ENCODE results near the gene RIPOR2. TPM values are rescaled to one million over a fixed set of nuclear protein-coding genes. Genes with fewer than 3 reads are reported as not detected.
A peak's percentile ranks its signal among the peaks of the same experiment; 100 is the strongest.
"Not testable (repeated sequence)": the region's sequence is repeated elsewhere in the genome, so short reads cannot be mapped to it uniquely, and the experiment has no call there.

Gene RIPOR2
- total RNA-seq, 6 experiments from 2014 or later: 9.1 to 20.7 (median 10.2) TPM

GRCh38 chr6:24766680-24767462, 168.9 kb downstream of the RIPOR2 start:
- peak; percentile 80 for TF ChIP-seq CTCF (IDR thresholded peaks at IDR 0.05)
- peak; percentile 35 for DNase-seq
- H3K27ac Mint-ChIP-seq: no peak overlapping the region

GRCh38 chr6:24765968-24766367, 169.8 kb downstream of the RIPOR2 start:
- not testable (repeated sequence) for H3K9me3 Mint-ChIP-seq; H3K36me3 Mint-ChIP-seq (ENCODE audit: low read depth); H3K27me3 Mint-ChIP-seq (ENCODE audit: insufficient read depth); H3K4me3 Mint-ChIP-seq; H3K4me1 Mint-ChIP-seq (ENCODE audit: low read depth); H3K27ac Mint-ChIP-seq; DNase-seq

More at GRCh38 chr6:24766680-24767462, 168.9 kb downstream of the RIPOR2 start:
- H3K27me3 Mint-ChIP-seq (ENCODE audit: insufficient read depth): no peaks in the 10 kb centered on the region; the same call in 1 of the 2 replicates
- H3K36me3 Mint-ChIP-seq (ENCODE audit: low read depth): no peaks in the 10 kb centered on the region
- no peaks in the 10 kb centered on the region for H3K9me3 Mint-ChIP-seq
- peaks cover 5% of the 10 kb centered on the region for H3K4me1 Mint-ChIP-seq (ENCODE audit: low read depth)
- H3K4me3 Mint-ChIP-seq: no peak overlapping the region

- not testable (repeated sequence) for H3K4me3 Mint-ChIP-seq; H3K27ac Mint-ChIP-seq; H3K9me3 Mint-ChIP-seq; H3K4me1 Mint-ChIP-seq (ENCODE audit: low read depth); H3K36me3 Mint-ChIP-seq (ENCODE audit: low read depth); DNase-seq; H3K27me3 Mint-ChIP-seq (ENCODE audit: insufficient read depth)
These were observed 170.6 kb downstream of the RIPOR2 start for GRCh38 chr6:24764833-24765828.

- Mint-ChIP-seq H3K27me3 (ENCODE audit: insufficient read depth) (no peaks in the 10 kb centered on the region; the same call in none of the 2 replicates), H3K36me3 (ENCODE audit: low read depth) (no peaks in the 10 kb centered on the region), H3K4me3 (no peak overlapping the region), H3K9me3 (no peaks in the 10 kb centered on the region), H3K27ac (no peak overlapping the region), H3K4me1 (ENCODE audit: low read depth) (peaks cover 5% of the 10 kb centered on the region)
- TF ChIP-seq CTCF (IDR thresholded peaks at IDR 0.05): no peak
- DNase-seq: no peak
These were observed 172.2 kb downstream of the RIPOR2 start for GRCh38 chr6:24763578-24763977.

- no peaks in the 10 kb centered on the region for H3K4me1 Mint-ChIP-seq (ENCODE audit: low read depth)
- no peak for TF ChIP-seq CTCF (IDR thresholded peaks at IDR 0.05)
- H3K36me3 Mint-ChIP-seq (ENCODE audit: low read depth): no peaks in the 10 kb centered on the region
- no peaks in the 10 kb centered on the region; the same call in none of the 2 replicates for H3K27me3 Mint-ChIP-seq (ENCODE audit: insufficient read depth)
- no peak overlapping the region for H3K27ac Mint-ChIP-seq
- H3K4me3 Mint-ChIP-seq: no peak overlapping the region
- no peak for DNase-seq
- no peaks in the 10 kb centered on the region for H3K9me3 Mint-ChIP-seq
These were observed 173.9 kb downstream of the RIPOR2 start for GRCh38 chr6:24761851-24762250.

GRCh38 chr6:24761193-24761835, 174.4 kb downstream of the RIPOR2 start:
- H3K9me3 Mint-ChIP-seq: no peaks in the 10 kb centered on the region
- no peak for DNase-seq
- no peaks in the 10 kb centered on the region; the same call in none of the 2 replicates for H3K27me3 Mint-ChIP-seq (ENCODE audit: insufficient read depth)
- no peak overlapping the region for H3K27ac Mint-ChIP-seq
- H3K4me1 Mint-ChIP-seq (ENCODE audit: low read depth): no peaks in the 10 kb centered on the region
- H3K4me3 Mint-ChIP-seq: no peak overlapping the region
- no peak for TF ChIP-seq CTCF (IDR thresholded peaks at IDR 0.05)
- H3K36me3 Mint-ChIP-seq (ENCODE audit: low read depth): no peaks in the 10 kb centered on the region
